GM21360 (cell line): Measurements from ENCODE around the gene DDAH2.

Experiments
- ATAC-seq: cut with Tn5 transposase; IDR thresholded peaks from one replicate; pipeline ENCODE4 v1.9.1; 2021; ENCODE audit warnings: mild to moderate bottlenecking, moderate library complexity; ENCODE audit not compliant: unreplicated experiment

The DDAH2 gene

DNA sequence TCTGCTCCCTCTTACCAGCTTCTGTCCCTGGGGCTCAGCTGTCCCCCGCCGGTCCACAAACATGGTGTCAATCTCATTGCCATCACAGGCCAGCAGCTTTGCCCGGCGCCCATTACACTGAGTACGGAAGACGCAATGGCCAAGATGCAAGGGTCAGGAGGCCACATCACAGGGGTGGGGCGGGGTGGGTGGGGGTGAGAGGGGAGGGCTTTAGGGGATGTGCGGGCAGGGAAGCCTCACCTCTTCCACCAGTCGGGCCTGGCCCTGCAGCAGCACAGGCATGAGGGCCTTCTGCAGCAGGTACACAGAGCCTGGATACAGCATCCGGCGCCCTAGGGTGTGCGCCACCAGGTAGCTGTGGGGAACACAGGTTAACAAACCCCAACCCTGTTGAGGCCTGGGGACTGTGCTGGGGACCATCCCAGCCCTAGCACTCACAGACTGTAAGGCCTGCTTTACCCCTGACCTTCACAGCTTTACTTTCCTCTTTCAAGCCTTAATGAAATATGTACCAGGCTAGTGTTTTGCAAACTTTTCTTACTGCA lies 37.5 kb downstream of the DDAH2 start:
- ATAC-seq: no peak

DNA sequence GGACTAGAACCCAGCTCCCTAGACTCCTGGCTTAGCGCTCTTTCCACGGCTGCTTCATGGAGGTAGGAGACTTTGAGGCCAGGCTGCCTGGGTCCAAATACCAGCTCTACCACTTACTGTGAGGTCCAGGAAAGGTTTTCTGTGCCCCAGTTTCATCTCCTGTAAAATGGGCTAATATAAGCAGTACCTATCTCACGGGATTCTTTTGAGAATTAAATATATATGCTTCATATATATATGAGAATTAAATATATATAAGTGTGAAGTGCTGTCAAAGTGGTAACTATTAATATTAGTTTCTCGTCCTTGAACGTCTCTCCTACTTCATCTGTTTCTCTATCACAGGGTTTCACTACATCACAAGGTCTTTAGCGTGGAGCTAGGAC lies 38.0 kb downstream of the DDAH2 start:
- ATAC-seq: no peak

DNA sequence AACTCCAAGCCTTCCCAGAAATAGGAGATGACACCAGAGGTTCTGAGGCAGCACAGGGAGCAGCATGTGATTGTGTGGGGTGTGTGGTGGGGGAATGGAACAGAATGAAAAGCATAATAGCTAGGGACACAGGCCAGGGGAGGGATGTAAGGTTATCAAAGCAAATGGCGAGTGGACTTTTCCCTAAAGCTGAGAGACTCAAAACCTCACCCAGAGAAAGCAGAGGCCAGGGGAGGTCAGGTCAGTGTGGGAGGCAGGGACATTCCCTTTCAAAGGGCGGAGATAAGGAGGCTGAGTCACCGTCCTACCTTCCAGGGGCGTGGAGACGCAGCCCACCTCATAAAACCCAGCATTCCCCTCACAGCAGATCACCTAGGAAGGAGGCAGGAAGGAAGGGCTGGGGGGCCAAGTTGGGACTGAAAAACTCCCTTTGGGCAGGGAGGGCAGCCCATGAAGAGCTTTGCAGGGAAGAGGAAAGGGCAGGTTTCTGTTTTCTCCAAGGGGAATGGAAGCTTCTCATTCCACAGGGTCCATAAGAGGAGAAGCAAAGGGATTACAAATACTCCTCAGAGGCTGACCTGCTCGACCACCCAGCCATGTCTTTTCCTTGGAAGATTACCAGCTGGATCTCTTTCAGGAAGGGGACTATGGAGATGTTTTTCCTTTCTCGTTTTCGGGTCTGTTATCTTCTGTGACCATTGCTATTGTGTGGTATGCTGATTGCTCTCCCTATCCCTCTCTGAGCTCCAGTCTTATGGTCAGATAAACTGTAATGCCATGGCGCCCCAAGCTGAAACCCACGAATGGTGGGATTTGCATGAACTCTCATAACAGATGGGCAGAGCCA lies 38.6 kb downstream of the DDAH2 start:
- ATAC-seq: no peak

DNA sequence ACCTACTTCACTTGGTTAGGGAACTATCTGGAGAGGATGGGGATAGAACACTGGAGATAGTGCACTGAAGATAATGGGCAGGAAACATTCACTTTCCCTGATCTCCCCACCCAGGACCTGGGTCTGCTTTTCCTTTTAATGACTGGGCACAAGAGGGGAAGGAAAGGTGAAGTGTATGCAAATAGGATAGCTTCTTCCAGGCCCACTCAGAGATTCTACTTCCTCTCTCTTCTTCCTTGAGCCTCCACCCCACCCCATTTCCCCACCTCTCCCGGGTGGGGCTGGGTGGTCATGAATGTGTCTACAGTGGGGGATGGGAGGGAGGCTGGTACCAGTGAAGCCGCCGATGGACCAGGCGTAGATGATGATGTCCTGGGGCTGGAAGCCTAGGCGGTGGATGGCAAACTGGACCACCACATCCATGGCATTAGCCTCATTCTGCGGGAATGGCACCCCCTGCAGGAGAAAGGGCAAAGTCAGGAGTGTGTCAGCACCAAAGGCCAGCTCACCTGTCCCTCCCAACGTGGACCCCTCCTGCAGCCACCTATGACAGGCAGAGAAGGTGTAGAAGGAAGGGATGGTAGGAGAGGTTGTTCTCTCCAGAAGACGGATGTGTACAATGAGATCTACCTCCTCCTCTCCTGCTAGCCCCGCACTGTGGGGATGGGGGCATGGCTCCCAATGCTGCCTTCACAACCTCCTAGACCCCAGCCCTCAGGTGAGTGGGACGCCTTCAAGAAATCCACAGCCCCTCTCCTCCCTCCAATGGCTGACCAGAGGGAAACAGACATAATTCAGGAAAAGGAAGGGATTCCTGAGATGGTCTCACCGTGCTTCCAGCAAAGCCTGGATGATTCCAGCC lies 39.6 kb downstream of the DDAH2 start:
- ATAC-seq: no peak

DNA sequence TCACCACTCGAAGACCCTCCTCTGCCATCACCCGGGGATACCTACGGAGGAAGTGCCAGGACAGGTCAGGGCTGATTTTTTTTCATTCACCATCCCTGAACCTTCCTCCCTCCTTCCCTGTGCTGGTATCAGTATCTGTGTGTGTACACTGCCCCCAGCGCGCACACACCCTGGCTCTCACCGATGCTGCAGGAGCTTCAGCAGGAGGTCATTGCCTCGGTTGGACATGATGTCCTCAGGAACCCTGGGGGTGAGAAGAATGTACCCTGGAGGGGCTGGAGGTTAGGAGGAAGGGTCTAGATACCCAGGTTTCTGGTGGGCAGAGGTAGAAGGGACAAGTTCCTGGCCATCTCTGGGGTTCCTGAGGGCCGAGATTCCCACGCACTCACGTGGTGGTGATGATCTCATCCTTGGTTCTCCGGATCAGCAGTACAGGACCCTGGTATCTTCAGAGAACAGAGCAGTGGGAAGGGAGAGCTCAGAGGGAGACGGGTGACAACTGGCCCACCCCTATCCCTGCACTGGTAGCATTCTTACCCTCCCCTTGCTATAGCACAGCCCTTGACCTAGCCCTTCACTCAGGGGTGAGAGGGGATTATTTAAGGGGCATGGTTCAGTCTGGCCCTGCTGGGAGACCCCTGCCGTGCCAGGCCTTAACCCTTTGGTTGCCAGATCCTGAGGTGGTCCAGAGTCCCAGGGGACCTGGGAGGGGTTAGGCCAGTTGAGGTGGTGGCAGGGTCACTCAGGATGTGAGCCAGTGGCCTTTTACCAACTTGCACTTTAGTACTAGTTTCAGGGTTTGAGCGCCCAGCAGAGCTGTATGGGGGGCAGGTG lies 41.0 kb downstream of the DDAH2 start:
- no peak for ATAC-seq

DNA sequence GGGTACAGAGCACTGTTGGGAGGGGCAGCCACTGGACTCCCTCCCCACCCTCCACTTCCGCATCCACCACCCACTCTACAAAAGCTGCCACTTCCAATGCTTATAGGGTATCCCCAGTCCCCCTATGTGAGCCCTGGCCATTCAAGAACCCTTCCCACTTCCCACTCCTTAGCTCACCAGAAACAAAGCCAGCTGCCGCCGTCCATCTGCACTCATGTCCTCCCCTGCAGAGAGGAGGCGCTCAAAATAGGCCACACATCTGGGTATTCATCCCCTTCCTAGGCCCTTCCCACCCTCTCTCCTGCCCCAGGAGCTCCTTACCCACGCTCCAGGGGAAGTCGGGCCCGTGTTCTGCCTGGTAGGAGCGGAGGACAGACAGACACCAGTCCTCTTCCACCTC lies 41.8 kb downstream of the DDAH2 start:
- no peak for ATAC-seq

DNA sequence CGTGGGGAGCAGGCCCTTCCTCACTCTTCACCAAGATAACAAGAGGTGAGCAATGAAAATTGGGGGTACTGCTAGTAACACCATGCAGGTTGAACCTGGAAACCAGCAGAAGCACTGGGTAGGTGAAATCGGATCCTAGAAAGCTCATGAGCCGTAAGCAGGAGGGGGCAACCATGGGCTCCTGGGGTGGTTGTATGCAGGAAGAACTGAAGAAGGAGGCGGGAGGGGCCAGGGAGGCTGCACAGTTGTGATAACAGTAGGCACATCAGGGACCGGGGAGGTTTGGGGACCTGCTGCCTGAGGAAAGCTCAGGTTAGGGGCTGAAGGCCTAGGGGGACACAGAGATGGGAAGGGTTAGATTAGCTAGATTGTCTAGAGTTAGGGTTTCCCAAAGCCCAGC lies 42.6 kb downstream of the DDAH2 start:
- no peak for ATAC-seq

DNA sequence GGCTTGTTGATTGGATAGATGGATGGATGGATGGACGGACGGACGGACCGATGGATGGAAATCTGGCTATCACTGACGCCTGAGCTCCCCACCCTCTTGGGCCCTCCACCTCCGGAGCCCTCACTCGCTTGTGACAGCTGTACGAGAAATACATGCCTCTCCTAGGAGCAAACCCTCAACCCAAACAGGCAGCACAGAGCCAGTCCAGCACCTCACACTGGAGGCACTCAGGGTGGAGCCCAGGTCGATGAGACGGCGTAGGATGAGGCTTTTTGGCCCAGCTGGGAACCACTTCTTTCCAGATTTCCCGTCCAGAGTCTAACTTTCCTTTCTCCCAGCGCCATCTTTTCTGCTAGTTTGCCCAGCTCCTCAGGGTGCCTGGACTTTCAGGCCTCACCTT lies 45.5 kb downstream of the DDAH2 start:
- no peak for ATAC-seq

DNA sequence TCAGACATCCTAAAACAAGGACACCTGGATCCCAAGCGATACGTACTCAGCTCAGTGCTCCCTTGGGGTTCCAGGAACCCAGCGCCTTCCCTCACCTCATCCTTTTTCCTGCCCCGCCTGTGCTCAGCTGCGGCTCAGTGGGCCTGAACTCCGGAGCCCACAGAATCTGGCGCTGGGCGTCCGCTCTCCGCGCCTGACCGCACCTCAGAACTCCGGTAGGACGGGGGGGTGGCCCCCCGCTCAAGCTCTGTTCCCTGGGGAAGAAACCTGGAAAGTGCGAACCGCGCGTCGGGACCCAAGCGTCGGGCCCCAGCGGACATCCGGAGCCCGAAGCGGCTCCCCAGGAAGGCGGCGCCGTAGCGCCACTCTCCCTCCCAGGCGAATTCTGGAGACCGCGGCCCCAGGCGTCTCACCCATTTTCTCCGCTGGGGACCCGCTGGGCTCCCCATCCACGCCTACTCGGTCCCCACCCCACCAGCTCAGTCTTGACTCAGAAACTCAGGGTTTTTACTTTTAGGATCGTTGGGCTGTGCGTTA lies 47.9 kb downstream of the DDAH2 start:
- ATAC-seq: no peak

DNA sequence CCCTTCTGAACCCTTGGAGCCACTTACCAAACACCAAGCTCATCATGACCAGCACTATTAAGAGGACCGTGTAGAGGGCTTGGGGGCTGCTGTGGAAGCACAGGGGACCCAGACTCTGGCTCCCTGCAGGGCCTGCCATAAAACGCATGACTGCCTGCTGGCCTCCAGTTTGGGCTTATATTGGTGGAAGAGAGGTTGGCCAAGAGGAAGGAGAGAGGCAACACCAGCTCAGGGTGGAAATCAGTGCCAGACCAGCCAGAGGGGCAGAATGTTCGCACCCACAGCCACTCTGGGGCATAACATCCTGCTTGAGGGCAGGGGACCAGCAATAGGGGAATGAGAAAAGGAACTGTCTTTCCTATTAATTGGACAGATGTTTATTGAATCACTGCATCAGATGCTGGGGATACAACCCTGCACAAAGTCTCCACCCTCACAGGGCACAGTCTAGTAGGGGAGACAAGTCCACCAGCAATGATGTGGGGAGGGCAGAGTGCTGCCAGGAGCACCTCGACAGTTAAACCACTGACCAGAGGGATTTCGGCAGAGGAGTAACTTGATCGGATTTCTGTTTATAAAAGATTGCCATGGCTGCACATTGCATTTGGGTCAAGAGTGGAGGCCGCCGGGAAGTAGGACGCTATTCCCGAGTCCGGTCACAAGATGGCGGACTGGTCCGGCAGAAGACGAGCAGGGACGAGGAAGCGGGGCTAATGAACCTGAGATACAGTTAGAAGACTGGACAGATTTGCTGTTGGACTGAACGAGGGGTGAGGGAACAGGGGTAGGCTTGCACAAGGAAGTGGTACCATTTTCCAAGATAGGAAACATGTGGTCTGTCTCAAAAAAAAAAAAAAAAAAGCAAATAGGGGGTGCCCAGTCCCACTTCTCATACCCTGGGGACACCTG lies 48.6 kb downstream of the DDAH2 start, which contains the start of gene LY6G5C:
TSS of gene LY6G5C (minus strand) at position 842 of the 909 bp plus-strand sequence. CDS start at position 148, 694 bp downstream.
- ATAC-seq: no peak

DNA sequence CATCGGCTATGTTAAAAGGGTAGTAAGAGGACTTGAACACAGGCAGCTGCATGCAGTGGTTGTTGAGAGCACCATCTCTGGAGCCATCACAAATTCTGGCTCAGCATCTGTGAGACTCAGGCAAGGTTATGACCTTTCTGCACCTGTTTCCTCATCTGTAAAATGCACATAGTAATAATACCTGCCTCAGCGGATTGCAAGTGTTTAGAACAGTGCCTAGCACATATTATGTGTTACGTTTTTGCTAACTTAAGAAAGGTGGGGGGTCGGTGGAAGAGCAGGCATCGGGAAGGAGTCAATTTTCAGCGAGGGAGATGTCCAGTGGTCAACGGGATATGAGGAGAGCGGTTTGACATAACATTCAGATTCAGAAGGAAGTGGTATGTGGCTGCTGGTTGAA lies 51.1 kb downstream of the DDAH2 start:
- no peak for ATAC-seq
